NK-92 treated with Interleukin-12 subunit alpha and Interleukin-12 subunit beta, amount 100 ng/mL, for 24 hours (cell line): Measurements from ENCODE around the gene EBF3.

Source experiments
- DNase-seq: peaks from one replicate; lab custom pipeline; 2025; lab: John Stamatoyannopoulos, UW

EBF3 gene, protein sequence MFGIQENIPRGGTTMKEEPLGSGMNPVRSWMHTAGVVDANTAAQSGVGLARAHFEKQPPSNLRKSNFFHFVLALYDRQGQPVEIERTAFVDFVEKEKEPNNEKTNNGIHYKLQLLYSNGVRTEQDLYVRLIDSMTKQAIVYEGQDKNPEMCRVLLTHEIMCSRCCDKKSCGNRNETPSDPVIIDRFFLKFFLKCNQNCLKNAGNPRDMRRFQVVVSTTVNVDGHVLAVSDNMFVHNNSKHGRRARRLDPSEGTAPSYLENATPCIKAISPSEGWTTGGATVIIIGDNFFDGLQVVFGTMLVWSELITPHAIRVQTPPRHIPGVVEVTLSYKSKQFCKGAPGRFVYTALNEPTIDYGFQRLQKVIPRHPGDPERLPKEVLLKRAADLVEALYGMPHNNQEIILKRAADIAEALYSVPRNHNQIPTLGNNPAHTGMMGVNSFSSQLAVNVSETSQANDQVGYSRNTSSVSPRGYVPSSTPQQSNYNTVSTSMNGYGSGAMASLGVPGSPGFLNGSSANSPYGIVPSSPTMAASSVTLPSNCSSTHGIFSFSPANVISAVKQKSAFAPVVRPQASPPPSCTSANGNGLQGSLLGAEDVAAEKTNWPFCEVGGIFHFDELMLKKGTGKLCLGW

DNA sequence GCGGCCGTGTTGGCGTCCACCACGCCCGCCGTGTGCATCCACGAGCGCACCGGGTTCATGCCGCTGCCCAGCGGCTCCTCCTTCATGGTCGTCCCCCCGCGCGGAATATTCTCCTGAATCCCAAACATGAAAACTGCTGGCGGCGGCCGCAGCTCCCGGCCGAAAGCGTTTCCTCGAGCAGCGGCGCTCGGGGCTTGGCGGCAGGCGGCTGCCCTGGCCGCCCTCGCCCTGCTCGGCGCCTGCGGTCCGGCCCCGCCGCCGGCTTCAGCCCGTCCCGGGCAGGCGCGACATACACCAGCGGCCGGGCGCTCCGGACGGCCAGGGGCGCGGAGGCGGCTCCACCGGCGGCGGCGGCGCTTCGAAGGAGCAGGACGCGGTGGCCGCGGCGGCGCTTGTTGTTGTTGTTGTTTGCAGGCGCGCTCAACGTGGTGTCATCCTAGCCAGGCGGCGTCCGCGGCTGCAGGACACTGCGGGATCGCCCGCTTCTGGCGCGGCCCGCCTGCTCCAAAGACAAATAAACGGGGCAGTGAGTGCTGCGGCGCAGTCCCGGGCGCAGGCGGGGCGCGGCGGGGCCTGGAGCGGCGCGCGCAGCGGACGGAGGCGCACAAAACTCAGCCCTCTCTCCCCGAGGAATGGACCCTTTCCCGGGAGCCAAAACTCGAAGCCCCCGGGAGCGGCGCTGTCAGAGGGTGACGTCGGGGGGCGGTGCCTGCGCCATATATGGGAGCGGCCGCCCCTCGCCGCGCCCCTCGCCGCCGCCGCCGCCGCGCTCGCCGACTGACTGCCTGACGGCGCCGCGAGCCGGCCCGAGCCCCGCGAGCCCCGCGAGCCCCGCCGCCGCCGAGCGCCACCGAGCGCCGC, at the start of gene EBF3:
TSS of gene EBF3 (minus strand) at position 634 of the 861 bp plus-strand sequence. CDS start at position 128, 506 bp downstream.
- no peak for DNase-seq

DNA sequence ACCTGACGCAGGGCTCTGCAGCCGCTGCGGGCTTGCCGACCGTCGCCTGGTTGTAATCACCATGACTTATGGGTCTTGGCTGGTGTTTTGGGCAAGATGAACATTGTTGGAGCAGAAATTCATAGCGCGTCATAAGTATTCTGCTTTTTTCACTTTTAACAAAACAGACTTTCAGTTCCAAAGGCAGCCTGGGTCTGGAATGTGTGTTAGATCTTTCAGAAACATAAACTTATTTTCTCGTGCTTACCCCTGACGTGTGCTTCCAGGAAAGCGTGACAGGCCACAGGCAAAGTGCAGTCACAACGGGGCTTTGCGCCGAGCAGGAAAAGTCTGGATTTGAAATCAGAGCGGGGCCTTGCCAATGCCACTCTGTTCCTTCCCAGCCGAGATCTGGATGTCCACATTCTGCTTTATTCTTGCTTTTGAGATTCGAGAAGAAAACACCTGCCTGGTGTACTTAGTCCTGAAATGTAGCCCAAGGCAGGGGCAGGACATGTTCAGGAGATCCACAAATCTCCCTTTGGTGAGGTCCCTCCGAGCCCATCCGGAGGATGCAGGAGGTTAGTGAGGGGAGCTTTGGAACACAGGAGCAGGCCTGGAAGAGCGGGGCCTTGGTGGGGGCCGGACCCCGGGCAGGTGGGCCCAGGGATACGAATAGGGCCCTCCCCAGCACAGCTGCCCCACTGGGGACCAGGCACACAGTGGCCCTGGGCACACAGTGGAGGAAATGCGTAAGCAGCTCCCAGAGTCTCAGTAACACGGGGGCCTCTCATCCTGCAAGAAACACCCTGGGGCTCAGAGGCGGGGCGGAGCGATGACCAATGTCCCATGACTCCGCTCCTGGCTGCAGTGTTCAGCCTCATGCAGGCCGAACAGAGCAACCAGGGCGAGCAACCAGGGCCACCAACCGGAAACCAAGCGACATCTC, 49.5 kb upstream of the EBF3 start:
- DNase-seq, result no peak

DNA sequence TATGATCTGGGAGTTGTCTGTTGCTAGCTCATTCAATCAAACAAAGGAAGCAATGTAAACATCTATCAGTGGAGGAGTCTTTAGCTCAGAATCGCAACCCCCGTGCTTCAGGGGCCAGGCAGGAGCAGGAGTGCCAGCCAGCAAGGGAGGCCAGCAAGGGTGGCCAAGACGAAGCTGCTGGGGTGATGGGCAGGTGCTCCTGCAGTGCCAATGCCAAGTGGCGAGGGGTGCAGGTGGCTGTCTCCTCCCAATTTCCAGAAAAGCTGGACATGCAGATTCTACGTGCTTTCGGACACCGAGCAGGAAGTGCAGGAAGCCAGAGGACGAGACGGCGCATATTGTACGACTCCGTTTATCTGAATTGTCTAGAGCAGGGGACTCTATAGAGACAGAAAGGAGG, 48.1 kb upstream of the EBF3 start:
- no peak for DNase-seq

DNA sequence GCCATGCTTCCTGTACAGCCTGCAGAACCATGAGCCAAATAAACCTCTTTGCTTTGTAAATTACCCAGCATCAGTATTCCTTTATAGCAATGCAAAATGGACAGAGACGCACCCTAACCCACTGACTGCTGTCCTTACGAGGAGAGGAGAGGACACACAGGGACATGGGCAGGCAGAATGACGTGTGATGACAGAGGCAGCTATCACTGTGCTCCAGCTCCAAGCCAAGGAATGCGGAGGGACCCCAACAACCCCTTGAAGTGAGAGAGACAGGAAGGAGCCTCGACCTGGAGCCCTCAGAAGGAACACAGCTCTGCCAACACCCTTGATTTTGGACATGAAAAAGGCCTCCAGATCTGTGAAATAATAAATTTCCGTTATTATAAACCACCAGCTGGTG, 46.6 kb upstream of the EBF3 start:
- no peak for DNase-seq

DNA sequence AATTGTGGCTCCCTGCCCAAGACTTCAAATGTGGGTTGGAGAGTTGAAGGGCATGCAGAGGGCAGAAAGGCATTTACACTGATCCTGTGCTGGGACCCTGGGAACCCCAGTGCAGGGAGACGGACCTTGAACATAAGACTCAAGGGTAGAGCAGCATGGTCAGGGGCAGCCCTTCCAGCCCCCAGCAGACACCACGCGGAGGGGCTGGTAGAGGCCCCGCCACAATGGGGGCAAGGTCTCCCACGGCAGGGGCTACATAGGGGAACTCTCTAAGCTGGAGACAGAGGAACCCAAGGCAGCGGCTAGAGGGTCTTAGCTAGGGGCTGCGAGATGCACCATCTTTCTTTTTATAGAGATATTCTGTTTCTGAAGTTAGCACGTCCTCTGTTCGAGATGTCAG, 45.2 kb upstream of the EBF3 start:
- DNase-seq, result no peak

DNA sequence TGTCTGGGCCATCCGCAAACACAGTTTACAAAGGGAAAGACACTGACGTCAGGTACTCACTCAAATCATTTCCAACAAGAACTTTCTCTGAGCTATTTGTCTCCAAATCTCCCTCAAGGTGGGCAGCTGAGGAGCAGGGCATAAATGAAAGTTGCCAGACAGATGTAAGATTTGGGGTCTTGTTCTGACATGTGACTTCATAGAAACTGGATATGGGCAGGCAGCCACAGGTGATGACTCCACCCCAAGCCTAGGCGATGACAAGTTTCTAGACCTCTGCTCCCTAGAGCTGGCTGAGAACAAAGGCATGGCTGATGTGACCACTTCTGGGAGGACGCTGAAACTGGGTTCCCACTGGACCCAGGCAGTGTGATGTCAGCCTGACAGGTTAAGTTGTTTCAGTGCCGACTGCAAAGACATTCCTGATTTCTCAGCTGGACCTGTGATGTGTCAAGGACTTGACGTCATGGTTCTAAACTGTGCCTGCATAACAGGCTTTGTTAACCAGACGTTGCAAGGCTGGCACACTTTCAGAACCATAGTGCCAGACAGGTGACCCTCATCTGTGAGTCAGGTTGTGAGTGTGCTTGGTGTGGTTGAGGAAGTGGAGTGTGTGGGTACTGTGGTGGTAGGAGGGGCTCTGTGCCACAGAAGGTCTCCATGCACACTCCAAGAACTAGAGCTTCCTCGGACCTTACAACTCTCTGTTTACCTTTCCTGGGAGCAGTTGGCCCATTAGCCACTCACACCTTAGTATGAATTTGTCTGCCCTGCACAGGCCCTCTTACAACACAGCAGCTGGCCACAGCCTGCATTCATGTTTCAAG, 39.9 kb upstream of the EBF3 start:
- no peak for DNase-seq

DNA sequence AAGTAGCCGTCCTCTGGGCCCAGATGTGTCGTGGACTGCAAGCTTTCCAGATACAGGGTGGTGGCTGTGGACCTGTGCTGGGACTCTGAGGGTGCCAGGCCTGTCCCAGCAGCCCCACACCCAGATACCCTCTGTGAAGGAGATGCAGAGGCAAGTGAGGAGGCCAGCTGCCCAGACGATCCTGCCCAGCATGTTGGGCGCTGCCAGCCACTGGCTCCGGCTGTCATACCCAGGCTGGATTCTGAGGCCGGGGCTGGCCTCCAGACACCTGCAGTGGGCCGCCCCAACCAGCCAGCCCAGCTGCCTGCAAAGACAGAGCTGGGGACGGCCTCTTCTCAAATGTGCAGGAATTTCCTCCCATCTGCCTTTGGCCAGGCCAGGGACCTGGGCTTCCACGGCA, 39.1 kb upstream of the EBF3 start:
- no peak for DNase-seq

DNA sequence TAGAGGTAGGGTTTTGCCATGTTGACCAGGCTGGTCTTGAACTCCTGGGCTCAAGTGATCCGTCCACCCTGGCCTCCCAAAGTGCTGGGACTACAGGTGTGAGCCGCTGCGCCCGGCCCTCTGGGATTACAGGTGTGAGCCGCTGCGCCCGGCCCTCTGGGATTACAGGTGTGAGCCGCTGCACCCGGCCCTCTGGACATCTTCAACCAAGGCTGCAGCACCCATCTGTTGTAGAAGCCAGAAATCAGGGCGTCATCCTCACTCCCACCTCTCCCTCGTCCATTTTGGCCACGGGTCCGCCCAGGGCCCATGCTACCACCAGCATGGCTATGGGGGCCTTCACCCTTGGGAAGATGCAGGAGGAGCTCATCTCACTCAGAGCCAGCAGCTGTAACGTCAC, 38.5 kb upstream of the EBF3 start:
- no peak for DNase-seq

DNA sequence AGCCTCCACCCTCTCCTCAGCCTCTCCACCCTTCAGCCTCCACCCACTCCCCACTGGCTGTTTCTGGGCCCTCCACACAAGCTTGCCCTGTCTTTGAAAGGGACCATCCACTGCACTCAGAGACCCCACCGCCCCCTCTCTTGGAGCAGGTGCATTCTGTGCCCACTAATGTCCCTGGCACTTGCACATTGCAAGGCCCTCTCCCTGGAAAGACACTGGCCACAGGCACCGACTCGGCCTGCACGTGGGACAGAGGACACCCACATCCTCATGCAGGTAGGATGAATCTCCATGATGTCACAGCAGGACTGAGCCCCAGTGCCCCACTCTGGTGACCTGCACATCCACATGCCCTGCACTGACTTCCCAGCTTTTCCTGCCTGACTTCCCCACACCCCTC, 36.8 kb upstream of the EBF3 start:
- DNase-seq, result no peak

DNA sequence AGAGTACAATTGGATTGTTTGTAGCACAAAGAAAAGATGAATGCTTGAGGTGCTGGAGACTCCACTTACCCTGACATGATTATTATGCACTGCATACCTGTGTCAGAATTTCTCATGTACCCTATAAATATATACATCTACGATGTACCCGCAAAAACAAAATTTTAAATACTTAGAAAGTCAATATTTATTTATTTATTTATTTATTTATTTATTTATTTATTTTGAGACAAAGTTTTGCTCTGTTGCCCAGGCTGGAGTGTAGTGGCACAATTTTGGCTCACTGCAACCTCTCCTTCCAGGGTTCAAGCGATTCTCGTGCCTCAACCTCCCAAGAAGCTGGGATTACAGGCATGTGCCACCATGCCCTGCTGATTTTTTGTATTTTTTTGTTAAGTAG, 35.1 kb upstream of the EBF3 start:
- DNase-seq, result no peak

DNA sequence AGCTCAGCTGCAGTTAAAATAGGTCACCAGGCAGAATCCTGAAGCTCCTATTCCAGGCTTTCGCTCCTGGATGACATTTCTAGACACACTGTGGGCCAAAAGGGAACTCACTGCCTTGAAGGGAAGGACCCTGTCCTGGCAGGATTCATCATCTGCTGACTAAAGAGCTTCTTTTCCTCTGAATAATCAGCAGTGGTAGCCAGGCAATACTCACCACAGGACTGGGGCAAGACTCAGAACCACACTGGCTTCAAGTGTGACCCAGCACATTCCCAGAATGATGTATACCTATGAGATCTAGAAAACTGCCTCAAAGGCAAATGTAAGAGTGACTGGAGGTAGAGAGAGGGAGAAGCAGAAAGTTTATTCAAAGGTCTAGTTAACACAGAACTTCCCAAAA, 29.5 kb upstream of the EBF3 start:
- DNase-seq, result no peak

DNA sequence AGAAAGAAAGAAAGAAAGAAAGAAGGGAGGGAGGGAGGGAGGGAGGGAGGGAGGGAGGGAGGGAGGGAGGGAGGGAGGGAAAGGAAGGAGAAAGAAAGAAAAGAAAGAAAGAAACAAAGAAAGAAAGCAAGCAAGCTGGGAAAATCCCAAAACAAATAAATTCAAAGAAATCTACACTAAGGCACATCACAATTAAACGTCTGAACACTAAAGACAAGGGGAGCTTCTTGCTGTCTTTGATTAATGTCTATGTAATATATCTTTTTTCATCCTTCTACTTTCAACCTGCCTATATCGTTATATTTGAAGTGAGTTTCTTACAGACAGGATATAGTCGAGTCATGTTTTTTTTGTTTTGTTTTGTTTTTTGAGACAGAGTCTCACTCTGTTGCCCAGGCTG, 28.3 kb upstream of the EBF3 start:
- DNase-seq, result no peak

DNA sequence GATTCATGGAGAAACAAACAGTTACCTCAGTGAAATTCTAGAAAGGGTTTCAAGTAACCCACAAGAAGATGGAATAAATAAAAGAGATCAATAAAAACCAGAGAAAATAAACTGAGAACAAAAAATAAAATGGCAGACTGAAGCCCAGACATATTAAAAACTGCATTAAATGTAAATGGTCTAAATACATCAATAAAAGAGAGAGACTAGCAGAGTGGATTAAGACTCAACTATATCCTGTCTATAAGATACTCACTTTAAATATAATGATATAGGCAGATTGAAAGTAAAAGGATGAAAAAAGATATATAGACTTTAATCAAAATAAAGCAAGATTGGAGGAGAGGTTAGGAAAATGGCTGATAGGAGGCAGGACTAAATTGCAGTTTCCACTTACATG, 18.8 kb upstream of the EBF3 start:
- DNase-seq, result no peak

DNA sequence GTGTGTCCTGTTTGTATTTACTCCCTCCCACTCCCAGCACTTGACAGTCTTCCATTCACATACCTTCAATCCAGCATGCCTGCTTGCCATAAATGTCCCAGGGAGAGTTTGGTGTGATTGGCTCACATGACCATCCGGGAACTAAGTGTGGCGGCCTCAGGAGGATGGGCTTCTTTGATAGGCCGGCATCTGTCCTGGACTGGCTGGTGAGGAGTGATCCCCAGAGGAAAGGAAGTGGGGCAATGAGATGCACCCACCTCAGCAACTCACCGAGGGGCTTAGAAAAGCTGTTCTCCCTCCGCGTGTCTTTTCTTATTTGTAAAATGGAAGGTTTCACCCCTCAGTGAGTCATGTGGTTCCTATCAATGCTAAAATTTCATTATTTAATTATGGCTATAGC, 14.9 kb upstream of the EBF3 start:
- no peak for DNase-seq

DNA sequence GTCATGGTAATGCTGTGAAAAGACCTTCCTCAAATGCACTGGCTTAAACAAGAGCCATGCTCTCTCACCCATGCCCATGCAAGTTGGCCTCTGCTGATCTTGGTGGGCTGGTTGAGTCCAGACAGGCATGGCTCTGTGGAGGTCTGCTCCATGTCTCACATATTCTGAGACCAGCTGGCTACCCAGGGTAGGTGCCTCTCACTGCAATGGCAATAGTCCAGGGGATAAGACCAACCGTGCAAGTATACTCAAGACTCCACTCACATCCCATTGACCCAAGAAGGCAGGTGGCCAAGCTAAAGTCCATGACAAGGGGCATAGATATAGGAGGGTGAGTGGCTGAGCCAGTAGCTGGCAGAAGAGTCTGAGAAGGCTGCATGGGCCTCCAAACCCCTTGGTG, 14.2 kb upstream of the EBF3 start:
- no peak for DNase-seq

DNA sequence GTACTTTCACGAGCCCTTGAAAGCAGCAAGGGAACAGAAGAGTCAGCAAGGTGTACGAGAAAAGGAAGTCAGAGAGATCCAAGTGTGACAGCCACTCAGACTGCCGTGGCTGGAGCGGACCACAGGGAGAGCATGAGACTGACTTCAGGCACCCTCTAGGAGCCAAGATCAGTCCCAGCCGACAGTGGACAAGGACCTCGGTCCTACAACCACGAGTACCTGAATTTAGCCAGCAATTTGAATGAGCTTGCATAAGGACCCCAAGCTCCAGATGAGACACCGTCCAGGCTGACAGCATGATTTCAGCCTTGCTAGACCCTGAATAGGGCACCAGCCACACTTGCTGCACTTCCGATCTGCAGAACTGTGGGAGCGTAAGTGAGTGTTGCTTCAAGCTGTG, 13.7 kb upstream of the EBF3 start:
- no peak for DNase-seq

DNA sequence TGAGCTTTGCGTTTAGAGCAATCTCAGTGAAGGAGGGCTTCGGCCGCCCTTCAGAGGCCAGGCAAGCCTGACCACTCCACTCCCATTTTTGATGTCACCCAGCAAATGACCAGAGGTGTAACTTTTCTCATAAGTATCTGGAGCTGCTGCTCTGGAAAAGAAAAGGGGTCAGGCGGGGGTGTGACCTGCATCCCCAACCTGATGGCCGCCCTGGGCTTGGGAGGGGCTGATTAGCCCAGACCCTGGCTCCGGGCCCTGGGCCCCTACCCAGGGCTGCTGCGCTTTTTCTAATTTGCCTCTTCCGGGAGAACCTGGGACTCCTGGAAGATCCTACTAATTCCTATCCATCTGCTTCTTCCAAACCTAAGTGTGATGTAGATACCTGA, 9.6 kb upstream of the EBF3 start:
- DNase-seq, result no peak

DNA sequence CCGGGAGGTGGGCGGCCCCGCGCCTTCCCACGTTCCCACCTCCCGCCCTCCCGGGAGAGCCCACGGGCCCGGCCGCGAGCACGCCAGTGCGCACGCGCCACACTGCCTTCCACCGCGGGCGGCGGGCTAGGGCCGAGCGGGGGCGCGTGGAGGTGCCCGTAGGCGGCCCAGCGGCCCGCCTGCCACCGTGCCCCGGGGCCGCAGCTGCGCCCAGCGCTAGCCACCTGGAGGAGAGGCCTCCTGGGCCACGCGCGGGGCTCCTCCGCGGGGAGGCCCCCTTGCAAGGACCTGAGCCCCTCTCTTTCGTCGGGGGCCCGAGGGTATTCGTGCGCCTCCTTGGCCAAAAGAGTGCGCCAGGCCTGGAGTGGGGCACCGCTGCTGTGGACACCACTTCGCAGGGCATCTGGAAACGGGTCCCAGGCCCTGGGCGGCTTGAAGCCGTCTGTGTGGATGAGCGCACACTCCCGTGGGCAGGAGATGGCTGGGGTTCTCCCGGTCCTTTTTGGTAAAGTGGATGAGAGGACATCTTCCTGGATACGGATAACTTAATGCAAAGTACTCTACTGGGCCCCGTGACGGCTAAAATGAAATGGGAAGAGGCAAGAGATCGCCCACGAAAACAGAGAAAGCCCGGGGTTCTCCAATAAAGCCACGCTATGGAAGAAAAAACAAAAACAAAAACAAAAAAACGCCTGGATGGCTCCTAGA, 9.0 kb upstream of the EBF3 start:
- DNase-seq, result no peak

DNA sequence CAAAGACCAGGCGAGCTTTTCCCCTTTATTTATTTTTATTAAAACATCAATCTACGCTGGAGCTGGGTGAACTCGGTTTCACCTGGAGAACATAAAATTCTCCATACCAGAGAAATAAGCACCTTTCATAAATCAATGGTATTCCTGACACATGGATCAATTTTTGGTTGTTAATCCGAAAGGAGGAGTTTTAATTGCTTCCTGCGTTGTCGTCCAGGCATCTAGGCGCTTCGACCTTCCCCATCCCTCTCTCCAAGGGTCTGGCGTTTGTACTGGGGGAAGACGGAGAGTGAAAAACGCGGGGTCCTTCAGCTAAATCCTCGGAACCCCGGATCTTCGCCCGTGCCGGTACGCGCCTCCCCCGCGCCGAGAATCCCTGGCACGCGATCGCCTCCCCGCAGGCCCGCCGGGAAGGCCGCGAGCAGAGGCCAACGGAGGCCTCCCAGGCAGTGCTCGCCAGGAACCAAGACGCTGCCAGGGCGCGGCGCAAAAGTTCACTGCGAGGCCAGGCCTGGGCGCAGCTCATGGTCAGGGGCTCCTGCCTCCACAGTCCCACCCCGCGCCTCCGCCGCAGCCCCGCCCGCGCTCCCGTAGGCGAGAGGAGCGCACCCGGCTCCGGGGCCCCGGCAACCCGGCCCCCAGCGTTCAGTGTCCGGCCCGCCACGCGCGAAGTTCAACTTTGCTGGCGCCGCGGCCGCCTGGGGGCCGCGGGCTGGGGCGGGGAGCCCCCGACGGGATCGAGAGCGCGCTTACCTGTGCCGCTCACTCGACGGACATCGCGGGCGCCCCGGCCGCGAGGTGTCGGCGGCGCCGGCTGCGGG, 8.3 kb upstream of the EBF3 start:
- DNase-seq, result no peak
